ENCODE data around the gene LHX8.
A peak's percentile ranks its signal among the peaks of the same experiment; 100 is the strongest.
"Not testable (repeated sequence)": the region's sequence is repeated elsewhere in the genome, so short reads cannot be mapped to it uniquely, and the experiment has no call there.

Gene LHX8

DNA sequence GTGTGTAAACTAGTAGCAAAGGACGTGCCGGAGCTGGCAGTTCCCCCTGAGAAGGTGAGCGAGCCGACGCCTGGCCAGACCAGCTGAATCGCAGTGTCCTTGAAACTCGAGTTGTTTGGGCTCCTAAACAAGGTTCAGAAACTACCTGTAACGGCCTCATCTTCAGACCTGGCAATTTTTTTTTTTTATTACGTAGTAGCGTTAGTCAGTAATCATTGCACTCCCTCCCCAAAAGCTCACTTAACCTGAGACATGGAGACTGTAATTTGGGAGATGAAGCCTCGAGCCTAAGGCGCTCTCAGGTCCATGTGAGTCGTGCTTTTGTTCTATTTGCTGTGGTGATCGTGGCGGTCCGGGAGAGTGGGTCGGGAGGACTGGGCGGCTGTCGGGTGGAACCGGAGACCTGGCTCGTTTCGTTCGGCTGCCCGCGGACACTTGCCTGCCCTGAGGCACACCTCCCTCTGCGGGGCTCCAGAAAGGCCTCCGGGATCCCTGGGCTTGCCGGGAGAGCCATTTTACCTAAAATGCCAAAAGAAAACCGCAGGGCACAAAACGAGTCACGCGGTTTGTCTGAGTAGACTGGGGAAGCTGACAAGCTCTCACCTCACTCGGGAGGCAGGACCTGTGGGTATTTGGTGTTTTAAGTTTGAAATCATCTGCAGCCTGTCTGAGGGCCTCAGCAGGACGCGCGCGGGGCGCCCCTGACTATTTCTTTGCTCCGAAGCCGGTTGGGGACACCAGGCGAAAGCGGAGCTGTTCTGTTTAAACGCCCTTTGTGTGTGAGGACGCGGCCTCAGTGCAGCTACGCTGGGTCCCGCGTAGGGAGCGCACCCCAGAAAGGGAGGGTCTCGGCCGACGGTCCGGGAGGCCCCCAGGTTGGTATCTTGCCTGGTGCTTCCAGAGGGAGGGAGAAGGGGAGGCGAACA lies 722 bp downstream of the LHX8 start:
- peak; percentile 1 for DNase-seq

DNA sequence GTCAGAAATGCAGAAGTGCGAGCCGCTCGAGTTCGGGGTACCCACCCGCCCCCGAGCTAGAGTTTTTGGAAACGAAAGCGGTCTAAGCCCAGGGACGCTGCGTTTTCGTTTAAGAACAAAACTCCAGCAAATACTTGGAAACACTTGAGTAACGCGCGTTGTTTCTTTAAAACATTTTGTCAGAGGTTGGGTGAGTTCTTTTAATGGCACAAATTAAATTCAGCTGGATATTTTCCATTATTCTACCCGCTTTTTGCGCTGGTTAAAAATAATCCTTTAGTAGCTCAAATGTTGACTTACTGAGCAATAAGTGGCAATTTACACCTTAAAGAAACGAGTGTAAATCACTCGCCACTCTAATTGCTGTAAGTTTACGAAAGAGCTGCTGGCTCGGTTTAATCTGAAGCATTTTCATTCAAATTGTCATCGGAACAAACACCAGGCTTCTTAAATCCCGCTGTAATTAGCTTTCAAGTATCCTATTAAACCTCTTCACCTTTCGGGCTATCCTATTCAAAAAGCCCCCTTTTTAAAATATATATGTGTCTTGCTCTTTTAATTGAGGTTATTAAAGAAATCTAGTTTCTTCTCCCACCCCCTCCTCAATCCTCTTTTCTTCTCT lies 1.5 kb downstream of the LHX8 start:
- DNase-seq, result peak; percentile 1

DNA sequence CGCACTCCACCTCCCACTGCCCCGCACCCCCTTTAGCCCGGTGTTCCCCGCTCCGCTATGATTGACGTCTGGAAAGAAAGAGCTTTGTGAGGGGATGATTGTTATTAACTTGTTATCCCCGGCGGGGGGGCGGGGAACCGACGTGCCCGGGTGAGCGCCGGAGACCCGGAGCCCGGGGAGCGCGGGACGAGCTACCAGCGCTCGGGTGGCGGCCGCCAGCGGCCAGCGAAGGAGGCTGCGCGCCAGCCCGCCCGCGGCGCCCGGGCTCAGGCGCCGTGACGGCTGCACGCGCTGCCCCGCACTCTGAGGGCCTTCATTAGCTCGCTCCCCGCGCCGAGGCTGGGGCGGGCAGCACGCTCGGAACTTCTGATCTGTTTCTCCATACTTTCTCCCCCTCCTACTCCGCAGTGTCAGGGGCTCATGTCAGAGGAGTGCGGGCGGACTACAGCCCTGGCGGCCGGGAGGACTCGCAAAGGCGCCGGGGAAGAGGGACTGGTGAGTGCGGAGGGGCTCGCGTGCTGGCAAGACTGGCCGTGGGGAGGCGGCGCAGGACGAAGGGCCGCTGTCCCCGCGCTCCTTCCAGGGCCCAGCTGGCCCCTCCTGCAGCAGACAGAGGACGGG lies 2.1 kb downstream of the LHX8 start:
- DNase-seq, result no peak

DNA sequence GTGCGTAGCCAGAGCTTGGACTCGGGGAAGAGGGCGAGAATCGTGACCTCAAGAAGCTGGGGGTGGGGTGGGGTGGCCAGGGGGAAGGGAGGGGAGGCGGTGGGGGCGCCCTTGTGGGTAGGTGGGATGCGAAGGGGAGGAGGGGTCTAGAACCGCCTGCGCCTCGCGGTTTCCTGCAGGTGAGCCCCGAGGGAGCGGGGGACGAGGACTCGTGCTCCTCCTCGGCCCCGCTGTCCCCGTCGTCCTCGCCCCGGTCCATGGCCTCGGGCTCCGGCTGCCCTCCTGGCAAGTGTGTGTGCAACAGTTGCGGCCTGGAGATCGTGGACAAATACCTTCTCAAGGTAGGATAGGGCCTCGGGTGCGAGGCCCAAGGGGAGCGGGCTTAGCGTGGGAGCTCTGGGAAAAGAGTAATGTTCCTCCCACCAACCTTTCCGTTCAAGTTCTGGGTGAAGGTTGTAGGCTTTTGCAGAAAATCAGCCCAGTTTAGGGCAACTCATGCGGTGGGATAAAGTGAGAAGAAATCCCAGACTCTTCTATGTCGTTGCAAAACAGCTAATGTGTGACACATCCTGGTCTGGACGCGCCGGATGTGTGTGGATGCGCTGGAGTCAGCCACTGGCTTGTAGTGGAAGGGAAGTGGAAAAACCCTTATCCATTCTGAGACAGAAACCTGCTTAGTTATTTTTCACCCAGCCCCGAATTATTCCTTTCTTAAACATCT lies 2.9 kb downstream of the LHX8 start:
- DNase-seq, result no peak

DNA sequence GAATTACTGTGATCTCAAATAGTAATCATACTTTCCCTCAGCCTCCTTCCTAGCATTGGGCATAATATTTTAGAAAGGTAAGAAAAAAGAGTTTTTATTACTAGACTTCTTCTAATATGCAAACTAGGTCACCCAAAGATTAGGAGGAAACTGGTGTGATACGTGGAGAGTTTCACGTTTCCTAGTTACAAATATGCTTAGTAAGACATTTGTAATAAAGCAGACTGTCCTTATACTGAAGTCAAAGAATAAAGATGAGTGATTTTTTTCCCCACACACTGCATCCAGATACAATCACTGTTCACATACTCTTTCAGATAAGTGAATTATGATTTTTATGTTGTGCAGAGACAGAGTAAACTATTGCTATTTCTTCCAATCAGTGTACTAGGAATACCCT lies 17.9 kb downstream of the LHX8 start:
- DNase-seq, result no peak

DNA sequence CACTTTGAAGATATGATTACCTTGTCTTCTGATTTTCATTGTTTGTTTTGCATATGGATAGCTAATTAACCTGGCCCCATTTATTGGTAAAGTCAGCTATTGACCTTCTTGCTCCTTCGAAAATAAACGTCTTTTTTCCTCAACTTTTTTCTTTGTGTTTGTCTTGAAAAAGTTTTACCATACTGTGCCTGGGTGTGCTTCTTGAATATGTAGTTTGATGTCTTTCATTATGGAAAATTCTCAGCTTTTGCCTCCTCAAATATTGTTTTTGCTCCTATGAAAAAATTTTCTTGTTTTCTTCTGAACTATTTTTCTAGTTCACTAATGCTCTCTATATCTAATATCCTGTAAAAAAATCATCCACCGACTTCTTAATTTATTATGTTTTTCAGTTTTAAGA lies 25.0 kb downstream of the LHX8 start:
- DNase-seq, result no peak

DNA sequence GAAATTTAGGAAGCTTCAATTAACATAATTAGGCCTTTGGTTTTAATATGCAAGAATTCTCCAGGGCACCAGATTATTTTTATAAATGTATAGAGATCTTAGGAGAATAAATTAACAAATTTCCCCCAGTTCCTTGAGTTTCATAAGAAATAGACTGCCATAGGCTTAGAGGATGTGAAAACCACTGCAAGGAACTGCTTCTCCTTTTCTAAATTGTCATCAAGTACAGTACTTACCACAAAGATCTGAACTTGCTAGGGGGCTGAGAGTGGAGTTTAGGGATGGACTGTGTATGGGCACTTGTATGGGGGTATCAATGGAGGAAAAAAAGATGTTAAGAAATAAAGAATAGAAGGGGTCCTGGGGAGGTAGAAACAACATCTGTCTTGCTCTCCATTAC lies 31.1 kb downstream of the LHX8 start:
- DNase-seq, result no peak

DNA sequence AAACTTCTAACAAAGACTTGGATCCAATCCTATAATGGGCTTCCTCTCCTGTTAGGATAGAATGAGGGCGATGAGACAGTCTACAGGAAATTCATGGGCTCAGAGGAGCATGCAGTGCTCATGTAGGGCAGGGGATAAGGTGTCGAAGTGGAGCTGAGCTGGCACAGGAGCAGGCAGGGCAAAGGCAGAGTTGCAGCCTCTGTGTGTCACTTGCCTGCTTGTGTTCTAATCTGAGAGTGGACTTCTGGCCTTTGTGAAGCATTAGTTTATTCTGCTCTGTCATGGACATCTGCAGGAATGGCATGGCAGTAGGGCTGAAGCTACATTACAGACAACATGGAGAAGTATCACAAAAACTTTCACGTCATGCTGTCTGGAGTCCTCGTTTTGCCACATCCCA lies 32.6 kb downstream of the LHX8 start:
- DNase-seq, result no peak

DNA sequence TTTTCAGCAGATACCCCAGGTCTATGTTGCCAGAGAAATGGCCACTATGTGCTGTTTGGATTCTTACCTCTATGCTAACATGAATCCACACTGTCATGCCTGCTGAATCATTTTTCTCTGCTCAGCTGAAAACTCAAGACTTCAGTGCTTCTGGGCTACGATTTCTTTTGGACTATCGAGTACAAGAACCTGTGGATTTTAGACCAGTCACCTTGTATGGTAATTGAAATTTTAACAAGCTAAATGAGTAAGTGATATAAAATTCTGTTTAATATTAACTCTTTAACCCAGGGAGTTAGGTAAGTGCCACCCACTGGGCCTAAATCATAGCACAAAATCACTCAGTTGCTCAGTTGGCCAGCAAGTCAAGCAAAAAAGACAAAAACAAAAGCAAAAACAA lies 35.8 kb downstream of the LHX8 start:
- no peak for DNase-seq

DNA sequence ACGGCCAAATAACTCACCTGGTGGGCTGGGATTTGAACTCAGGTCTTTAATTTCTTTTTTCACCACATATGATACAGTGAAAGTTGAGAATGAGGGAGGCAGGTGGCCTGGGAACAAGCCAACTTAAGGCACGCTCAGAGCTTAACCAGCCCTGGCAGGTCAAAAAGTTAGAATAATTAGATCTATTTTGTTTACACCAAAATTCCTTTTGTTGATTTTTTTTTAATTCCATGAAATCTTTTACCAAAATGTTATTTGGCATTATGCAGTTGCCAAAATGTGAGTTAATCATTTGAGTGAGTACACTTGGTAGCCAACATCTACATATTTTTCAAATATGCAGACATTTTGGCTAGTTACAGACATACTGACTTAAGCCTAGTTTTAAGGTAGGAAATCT lies 36.8 kb downstream of the LHX8 start:
- DNase-seq, result no peak

DNA sequence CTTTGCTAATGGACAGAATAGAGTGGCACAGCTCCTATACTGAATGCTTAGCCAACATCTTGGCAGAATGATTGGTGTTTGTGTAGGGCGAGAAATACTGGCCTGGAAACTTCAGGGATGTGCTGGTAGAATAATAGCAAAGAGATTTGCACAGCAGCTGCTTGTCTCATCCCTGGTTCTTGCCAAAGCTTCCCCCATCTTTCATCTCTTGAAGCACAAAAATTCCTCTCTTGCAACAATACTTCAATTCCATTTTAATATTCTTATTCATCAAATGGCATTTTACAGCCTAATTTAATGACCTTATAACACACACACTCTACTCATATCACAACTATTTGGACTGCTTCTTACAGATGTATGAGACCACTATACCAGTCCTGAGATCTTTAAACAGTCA lies 37.7 kb downstream of the LHX8 start:
- DNase-seq, result no peak

DNA sequence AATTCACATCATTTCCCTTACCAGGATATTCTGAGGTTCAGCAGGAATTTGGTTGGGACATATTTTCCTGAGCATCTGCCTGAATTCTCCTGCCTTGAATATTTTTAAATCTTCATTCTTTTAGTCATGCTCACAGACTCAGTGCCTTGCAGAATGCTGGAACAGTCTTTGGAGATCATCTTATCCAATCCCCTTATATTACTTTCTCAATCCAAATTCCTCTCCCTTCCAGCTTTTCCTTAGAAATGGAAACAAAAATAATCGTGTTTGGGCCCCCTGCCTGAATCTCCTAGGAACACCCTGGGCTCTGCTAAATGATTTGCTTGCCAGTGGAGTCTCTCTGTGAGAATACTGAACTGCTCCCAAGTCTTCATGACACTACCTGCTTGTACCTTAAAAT lies 38.4 kb downstream of the LHX8 start:
- DNase-seq, result no peak

DNA sequence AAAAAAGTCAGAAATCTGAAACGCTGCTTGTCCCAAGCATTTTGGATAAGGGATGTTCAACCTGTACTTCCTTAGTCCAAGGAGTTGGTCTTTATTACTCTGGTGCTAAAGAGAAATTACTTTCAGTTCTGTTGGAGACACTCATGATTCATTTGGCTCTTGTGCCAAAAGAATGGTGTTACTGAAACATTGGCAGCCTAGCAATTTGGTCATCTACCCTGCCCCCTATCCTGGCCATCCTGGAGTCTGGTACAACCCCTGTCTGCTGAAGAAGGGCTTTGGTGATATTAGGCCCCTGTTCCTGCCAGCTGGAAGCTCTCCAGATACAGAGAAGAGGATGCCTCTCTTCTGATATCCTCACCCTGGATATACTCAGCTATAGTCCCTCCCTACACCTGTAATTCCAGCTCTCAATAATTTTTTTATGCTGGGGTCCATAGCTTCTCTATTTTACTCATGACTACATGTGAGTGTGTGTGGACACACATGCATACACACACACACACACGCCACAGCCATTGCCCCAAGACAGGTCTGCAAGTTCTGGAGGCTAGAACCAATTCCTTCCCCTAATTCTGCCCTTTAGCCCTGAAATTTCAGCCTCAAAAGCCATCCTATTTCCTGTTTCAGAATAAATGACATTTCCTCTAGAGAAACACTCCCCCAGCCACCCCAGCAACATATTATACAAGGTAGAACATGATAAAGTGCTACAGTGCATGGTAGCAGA lies 40.0 kb downstream of the LHX8 start:
- no peak for DNase-seq

DNA sequence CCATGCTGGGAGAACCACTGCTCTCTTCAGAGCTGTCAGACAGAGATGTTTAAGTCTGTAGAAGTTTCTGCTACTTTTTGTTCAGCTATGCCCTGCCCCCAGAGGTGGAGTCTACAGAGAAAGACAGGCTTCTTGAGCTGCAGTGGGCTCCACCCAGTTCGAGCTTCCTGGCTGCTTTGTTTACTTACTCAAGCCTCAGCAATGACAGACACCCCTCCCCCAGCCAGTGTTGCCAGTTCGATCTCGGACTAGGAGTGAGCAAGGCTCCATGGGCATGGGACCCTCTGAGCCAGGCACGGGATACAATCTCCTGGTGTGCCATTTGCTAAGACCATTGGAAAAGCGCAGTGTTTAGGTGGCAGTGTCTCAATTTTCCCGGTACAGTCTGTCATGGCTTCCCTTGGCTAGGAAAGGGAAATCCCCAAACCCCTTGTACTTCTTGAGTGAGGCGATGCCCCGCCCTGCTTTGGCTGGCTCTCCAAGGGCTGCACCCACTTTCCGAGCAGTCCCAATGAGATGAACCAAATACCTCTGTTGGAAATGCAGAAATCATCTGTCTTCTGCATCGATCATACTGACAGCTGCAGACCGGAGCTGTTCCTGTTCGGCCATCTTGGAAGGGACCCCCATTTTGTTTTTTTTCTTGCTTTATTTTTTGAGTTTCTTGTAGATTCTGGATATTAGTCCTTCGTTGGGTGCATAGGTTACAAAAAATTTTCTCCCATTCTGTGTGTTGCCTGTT lies 47.2 kb downstream of the LHX8 start:
- DNase-seq, result not testable (repeated sequence)

DNA sequence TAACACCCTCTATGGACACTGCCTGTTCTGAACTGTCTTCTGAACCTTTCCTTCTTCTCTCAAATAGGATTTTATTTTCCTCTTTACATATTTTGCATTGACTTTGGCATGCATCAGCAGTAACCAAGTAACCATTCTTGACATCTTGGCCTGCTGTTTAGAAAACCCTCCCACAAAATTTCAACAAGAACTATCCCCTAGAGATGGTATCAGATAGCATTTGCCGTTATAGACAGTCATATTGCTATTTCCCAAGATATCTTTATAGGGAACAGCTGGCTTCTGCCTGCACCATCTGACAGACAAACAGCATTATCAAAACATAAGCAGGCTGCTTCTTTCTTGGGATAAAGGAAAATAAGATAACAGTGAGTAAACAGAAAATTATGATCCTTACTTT lies 54.7 kb downstream of the LHX8 start:
- DNase-seq, result no peak

DNA sequence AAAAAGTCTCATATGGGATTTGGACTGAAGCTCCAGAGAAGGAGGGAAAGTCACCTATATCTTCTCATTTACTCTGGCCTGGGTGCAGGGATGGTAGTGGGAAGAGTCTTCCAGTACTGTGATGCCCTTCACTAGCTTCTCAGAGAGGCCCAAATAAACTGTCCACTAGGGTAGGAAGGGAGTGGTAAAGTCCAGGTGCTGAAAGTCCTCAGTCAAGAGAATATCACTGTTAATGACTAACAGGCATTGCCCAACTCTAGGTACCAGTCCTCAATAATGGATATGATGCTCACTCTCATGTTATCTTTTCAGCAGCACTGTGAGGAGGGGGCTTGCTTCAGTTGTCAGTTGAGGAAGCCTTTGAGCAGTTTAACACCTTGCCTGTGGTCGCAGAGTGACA lies 64.0 kb downstream of the LHX8 start:
- no peak for DNase-seq

DNA sequence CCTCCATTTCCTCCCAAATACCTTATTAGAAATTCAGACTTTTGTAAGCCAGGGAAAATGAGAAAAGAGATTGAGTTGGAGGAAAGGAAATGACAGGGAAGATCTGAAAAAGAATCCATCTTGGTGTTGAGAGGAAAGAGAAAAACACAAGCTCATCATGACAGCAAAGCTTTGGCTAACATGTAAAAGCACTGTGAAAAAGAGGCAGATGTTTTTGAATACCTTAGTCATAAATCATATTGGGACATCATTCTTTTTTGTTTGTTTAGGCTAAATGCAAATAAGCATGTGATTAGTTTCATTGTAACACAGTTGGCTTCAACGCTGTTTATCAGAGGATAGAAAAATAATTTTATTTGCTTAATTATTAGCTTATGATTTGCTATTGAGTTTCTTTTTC lies 64.6 kb downstream of the LHX8 start:
- no peak for DNase-seq

DNA sequence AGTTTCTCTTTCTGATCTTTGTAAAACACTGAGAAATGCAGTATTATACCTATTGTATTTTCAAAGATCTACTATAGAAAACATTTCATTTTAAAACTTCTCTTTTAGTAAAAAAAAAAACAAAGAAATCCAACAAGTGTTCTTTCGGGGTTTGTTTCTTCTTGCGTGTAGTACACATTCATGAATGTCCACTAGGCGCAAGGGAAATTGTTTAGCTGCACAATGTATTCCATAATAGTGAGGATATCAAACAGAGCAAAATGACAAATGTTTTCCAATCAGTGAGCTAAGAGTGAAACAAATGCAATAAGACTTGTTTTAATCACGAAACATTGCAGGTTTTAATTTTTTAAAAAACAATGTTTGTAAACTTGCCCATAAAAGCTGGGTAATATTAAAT lies 68.6 kb downstream of the LHX8 start:
- no peak for DNase-seq

DNA sequence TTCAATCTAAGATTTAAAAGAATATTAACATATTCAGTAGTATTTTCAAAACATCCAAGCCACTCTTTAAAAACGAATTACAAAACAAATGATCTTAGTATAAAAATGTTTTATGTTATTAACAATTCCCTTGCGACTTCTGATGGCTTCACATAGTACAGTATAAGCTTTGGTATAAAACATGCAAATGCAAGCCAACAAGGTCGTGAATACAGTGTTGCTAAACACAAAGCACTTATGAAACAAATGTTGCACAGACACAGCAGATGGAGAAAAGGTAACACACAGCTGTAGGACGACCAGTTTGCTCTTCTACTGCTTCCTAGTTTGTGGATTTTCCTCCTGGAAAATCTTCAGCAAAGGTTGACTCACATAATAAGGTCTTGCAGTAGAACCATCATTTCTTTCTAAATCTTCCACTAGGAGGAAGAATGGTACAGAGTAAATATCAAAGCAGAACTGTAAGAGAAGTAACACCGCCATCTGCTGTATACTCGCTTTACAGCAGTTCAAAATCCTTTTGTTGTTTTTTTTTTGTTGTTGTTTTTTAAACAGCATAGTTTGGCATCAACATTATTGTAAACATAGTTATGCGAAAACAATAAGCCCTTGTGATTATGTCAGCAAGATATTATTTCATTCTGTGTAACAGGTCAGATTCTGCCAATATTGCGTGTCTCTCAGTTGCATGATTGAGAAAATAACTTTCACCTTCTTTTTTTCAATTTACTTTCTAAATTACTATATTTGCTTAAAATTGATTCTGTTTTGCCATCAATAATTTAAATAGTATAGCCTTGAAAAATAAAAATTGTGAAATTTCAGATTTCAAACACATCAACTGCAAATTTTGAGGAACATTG lies 69.5 kb downstream of the LHX8 start:
- DNase-seq, result peak; percentile 1

DNA sequence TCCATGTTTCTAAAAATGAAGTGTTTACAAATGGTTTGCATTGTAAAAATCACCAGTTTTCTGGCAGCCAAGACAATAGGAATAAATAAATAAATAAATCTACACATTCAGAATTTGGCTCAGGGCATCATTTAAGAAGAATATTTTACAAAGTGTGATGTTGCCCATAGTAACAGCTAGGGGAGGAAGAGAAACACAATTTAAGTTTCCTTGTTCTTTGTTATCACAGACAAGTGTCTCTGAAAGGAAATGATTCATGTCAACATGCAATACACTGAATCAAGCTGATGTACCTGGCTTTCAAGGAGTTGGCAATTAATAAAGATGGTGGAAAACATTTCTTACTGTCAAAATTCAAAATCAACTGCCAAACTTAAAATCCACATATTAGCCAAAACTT lies 74.7 kb downstream of the LHX8 start:
- no peak for DNase-seq
